Fibroblast of skin of left quadriceps (primary cell): Measurements from ENCODE around the gene MCMBP.
"Not testable (repeated sequence)": the region's sequence is repeated elsewhere in the genome, so short reads cannot be mapped to it uniquely, and the experiment has no call there.

ENCODE experiments used
- DNase-seq, 2 experiments: peaks; one replicate each; pipeline ENCODE4 v3.0.0-alpha.2; 2013; ENCODE audit warnings: low read depth in 2 of 2

Gene MCMBP

DNA sequence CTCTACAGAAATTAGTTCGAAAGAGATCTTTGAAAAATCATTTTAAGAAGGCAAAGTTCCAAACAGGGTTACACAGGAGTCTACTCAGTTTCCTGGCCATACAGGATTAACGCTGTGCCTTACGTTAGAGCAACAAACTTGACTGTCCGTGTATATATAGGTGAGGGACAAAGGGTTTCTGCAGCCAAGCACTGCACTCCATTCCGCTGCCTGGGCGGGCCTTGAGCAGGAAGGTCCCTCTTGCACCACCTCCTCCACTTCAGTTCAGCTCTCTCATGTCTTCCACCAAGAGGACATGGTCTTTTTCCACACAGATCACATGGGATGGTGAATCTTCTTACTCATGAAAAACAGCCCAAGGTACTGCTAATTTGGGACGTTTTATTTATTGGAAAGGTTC, 43.2 kb downstream of the MCMBP start:
- no peak for DNase-seq

DNA sequence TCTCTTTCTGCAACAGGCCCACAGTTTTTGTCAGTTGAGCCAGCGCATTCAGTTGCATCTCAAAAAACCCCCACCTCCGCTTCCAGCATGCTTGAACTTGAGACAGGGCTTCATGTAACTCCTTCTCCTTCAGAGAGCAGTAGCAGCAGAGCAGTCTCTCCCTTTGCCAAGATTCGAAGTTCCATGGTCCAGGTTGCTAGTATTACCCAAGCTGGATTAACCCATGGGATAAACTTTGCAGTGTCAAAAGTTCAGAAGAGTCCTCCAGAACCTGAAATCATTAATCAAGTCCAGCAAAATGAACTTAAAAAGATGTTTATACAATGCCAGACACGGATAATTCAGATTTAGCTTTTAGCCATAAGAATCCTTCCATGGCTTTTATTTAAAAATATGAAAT, 45.2 kb downstream of the MCMBP start:
- DNase-seq = no peak

DNA sequence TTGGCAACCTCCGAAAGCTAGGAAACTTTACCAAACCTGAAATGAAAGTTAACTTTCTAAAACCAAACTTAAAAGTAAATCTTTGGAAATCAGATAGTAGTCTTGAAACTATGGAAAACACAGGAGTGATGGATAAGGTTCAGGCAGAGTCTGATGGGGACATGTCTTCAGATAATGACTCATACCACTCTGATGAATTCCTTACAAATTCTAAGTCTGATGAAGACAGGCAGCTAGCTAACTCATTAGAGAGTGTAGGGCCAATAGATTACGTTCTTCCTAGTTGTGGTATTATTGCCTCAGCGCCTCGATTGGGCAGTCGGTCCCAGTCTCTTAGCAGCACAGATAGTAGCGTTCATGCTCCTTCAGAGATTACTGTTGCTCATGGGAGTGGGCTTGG, 45.9 kb downstream of the MCMBP start:
- no peak for DNase-seq

DNA sequence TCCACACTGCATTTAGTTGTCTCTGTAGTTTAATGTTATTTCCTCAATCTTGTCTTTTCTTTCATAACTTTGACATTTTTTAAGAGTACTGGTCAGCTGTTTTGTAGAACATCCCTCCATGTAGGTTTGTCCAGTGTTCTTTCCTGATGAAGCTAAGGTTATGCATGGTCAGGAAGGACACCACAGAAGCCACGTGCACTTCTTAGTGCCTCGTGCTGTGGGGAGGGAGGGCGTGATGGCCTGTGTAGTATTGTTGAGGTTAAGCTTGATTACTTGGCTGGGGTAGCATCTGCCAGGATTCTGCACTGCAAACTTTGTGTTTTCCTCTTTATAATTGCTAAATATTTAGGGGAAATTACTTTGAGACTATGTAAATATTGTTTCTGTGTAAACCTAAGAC, 48.3 kb downstream of the MCMBP start:
- no peak for DNase-seq

DNA sequence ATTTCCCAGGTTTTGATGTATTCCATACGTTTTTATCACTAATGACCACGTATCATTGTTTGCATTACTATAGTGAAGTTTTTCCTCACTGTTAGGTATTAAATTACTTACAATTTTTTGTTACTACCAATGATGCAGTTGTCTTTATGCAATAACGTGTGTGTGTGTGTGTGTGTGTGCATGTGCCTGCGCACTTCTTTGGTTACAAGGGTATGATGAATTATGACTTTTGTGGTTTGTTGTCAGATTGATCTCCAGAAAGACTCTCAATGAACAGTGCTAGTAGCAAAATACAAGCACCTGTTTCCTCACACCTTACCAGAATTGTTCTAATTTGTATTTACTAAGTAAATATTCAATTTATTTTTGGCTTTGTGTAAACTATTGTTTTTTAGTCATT, 51.5 kb downstream of the MCMBP start:
- DNase-seq = no peak

DNA sequence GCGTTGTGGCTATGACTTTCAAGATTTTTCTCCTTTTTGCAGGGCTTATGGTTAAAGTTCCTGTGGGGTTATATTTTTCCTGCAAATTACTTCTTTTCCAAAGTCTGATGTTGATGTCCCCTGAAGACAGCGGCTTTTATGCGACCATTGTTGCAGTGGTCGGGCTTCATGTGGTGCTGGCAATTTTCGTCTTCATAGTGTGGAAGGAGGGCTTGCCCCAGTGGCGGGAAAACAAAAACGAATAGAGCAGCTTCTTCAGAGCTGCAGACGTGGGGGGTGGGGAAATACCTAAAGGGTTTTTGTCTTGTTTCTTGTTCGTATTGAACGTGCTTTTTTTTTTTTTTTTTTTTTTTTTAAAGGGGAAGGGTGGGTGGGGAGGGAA, 53.8 kb downstream of the MCMBP start:
- no peak for DNase-seq

DNA sequence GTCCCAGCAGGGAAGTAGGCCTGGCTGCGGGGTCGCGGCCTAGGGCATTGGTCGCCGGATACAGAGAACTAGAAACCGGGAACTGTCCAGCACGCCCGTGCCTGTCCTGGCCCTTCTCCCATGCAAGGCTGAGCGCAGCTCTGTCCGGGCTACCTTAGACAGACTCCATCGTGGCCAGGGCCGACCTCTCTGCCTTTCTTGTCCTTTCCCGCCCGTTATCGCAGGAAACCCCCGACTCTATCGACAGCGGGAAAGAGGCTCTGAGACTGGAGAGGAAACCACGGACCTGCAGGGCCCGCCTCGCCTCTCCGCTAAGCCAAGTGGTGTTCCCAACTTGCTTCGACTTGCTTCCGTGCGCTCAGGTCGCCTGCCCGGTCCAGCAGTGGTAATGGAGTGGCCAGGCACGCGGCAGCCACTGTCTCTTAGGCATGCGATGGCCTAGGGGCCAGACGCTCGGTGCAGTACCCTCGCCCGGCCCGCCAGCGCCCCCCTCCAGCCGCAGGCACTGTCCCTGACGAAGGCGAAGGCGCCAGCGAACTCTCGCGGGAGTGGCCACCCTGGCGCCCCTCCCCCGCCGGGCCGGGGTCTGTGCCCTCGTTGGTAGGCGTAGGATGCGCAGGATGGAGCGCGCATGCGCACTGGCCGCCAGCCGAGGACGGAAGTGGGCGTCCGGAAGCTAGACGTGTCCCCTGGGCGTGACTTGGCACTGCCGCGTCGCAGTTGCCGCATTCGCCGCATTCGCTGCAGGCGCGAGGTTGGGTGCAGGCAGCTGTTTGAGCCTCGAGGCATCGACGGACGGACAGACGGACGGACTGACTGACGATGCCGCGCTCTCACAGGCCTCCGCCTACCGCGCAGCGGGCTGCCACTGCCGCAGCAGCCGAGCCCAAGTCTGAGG, 54.4 kb downstream of the MCMBP start:
- DNase-seq = peak; percentile 59 to 61

DNA sequence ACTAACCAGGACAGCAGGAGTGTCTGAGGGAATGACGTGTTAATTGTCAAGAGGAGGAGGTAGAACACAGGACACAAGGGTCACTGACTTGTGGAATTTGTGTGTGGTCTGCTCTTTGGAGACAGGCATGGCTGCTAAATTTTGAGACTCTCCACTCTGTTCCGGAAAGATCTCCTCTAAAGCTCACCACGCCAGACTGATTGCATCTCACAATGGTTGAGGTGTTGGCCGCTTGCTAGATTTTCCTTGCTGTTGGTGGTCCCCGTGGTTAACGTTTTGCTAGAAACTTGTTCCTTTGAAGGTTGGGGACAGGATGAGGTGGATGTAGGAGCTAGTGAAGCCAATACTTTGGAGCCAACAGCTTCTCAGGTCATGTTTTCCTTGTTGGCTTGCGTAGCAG, 57.0 kb downstream of the MCMBP start:
- DNase-seq = no peak

DNA sequence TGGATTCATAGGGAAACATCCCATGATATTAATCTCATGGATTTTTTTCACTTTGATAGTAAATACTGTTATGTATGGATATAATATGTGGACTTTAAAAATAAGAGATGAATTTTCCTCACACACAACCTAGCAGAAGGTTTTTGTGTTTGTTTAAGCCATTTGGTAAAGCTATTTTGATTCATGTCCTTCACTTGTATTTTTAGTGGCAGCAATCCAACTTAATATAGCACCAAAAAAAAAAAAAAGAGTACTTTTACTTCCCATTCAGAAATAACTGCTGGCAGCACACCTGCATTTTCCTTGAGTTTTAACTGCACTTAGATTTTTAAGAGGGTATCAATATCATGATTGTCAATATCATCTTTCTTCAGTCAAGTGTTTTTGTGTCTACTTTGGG, 60.0 kb downstream of the MCMBP start:
- no peak for DNase-seq

DNA sequence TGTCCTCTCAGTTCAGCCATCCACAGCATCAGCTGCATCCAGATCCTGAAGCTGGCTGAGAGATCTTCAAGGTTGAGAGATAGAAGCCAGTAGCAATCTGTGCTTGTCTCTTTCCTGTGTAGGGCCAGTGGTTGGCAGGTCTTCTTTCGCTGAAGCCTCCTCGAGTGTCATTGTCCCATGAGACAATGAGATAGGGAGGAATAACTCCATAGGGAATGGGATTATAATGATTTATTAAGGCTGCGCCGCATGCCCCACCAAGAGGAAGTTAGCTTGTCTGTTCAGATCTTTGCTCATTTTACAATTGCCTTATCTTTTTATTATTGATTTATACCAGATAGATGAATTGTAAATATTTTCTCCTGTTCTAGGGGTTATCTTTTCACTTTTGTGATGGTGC, 61.5 kb downstream of the MCMBP start:
- no peak for DNase-seq

DNA sequence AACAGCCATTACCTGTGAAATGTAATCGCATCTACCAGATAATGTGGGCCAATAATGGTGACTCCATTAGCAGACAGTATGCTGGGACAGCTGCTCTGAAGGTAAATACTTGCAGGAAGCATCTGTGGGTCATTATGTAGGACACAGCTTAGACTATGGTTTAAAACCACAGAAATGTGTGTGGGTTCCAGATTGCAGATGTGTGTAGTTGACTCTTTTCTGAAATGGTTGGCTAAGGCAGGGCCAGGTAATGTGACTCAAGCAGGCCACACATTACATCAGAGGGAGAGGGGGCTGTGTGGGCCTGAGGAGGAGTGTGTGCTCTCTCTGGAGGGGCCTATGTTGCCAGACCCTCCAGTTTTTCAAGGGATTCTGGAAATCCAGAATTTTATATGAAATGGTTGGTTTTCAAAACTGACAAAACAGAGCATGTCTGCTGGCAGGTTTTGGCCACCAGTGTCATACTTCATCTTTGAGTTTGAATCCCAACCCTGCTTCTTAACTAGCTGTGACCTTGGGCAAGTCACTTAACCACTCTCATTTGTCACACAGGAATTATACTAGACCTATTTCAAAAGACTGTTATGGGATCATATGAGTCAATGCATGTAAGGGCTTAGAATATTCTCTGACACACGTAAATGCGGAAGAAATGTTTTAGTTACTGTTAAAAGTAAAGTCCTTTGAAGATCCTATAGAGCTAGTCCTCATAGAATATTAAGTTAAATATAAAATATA, 64.5 kb downstream of the MCMBP start:
- DNase-seq = peak; percentile 84 to 85

DNA sequence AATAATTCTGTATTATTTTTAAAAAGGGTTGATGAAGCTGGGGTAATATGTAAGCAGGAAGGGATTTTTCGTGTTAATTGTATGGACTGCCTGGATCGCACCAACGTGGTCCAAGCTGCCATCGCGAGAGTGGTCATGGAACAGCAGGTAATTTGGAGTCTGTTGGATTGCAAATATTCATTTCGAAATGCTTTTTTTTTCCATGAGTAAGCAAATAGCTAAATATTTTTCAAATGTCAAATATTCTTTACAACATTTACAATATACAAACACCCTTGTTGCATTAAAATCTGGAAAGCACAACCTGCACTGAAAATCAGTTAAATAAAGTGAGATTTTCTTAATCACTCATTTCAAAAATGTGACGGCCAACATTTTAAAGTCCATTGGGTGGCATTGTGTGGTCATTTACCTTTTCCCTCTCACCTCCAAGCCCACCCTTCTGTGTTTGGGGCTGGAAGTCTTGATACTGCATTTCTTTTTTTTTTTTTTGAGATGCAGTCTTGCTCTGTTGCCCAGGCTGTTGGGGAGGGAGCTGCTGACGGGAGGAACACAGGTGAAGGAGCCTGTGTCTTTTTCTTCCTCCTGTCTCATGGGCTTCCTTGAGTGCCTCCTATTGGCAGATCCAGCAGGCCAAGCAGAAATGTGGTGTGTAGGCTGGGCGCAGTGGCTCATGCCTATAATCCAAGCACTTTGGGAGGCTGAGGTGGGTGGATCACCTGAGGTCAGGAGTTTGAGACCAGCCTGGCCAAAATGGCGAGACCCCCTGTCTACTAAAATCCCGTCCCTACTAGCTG, 66.1 kb downstream of the MCMBP start:
- no peak for DNase-seq

DNA sequence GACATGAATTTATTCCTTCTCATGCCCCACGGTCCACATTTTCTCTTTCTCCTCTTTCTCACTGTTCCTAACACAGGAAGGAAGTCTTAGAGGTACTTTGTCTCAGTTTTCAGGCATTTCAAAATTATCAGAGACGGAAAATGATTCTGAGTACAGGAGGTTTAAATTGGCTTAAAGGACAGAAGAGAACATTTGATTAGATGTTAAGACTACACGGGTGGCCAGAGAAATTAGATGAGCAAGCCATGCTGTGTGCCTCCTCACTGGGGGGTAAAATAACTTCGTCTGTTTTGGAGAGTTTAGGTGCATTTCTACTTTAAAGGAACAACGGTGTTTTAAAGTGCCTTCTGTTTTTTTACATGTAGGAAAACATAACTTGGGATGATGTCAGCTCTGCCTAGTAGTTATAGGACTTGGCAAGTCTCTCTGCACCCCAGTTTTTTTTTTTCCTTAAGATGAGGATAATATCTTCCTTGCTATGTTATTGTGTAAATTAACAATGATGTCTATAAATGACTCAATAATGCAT, 66.9 kb downstream of the MCMBP start:
- DNase-seq = no peak

DNA sequence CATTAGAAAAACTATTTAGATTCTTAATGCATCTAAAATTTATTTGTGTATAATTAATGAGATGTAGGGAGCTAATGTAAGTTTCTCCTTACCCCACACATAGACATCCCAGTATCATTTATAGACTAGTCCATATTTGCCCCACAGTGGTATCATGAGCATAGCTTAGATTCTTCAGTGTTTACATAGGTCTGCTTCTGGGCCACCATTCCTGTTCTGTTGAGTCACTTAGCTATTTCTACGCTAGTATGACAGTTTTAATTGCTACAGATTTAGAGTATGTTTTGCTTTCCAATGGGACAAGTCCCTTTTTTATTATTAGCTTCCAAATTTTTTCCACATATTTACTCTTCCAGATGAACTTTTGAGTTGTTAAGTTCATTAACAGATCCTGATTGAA, 69.4 kb downstream of the MCMBP start:
- DNase-seq = peak; percentile 40 to 42

DNA sequence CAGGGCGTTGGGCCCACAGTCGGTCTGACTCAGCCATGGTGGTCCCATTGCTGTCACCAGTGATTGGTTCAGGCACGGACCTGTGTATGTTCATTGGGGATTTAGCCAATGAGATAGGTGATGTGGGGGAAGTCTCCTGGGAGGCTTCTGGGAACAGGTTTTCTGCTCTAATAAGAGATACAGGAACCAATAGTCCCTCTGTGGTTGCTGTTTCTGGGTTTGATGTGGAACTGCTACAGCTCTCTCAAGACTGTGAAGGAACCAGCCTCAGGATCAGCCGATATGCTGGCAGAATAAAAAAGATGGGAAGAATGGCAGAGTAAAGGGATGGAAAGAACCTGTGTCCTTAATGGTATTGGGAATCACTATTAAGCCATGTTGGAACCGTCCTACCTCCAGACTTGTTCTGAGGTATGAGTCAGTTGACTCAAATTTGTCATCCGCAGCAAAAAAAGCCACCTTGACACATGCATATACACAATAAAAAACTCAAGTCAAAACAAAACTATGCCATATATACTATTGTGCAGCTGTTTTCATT, 70.6 kb downstream of the MCMBP start:
- no peak for DNase-seq

DNA sequence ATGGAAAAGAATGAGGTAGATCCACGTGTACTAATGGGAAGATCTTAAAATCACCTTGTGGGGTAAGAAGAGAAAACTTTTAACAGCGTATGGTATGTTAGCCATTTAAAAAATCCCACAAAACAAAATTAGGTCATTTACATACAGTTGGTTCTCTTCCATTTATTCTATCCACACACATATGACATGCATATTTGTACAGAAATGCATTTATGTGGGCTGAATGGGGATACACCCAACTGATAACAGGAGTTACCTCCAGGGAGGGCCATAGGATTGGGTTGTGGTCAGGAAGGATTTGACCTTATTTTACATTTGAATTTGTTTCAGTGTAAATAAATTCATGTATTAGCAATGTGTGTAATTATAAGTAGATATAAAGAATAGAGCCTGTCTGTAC, 71.5 kb downstream of the MCMBP start:
- DNase-seq = no peak

DNA sequence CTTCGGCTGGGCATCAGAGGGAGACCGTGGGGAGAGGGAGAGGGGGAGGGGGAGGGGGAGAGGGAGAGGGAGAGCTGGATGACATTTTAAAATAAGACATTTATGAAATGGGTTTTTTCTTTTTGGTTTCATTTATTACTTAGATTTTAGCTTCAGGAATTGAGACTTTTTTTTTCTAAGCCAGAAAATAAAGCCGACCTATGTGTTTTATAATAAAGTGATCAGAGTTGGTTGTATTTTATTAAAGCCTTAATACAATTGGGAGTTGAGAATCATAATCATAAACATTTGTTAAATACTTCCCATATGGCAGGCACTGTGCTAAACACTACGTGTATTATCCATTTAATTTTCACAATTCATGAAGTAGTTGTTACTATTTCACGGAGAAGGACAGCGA, 76.6 kb downstream of the MCMBP start:
- no peak for DNase-seq

DNA sequence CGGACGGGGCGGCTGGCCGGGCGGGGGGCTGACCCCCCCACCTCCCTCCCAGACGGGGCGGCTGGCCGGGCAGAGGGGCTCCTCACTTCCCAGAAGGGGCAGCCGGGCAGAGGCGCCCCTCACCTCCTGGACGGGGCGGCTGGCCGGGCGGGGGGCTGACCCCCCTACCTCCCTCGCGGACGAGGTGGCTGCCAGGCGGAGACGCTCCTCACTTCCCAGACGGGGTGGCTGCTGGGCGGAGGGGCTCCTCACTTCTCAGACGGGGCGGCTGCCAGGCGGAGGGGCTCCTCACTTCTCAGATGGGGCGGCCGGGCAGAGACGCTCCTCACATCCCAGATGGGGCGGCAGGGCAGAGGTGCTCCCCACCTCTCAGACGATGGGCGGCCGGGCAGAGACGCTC, 77.5 kb downstream of the MCMBP start:
- not testable (repeated sequence) for DNase-seq

DNA sequence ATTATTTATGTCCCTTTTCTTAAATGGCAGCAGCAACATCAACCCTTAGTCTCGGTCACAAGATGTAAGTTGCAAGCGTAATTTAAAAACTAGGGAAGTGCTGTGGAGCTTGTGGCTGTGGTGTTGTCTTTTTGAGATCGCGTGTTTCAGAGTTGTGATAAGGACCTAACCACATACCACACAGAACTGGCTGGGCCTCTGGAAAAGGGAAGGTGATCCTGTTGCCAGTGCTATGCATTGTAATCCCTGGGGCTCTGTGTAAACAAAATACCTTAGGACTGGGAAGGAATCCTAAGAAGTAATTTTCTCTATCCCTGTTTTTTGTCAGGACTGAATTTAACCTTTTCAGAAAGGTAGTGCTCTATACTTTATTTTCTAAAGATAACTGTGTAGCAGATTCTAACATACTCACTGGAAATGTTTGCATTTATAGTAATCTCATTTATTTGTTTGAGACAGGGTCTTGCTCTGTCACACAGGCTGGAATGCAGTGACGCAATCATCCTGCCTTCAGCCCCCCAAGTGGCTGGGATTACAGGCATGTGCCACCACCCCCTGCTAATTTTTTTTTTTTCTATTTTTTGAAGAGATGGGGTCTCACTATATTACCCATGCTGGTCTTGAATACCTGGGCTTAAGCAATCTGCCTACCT, 86.4 kb downstream of the MCMBP start:
- DNase-seq = no peak

DNA sequence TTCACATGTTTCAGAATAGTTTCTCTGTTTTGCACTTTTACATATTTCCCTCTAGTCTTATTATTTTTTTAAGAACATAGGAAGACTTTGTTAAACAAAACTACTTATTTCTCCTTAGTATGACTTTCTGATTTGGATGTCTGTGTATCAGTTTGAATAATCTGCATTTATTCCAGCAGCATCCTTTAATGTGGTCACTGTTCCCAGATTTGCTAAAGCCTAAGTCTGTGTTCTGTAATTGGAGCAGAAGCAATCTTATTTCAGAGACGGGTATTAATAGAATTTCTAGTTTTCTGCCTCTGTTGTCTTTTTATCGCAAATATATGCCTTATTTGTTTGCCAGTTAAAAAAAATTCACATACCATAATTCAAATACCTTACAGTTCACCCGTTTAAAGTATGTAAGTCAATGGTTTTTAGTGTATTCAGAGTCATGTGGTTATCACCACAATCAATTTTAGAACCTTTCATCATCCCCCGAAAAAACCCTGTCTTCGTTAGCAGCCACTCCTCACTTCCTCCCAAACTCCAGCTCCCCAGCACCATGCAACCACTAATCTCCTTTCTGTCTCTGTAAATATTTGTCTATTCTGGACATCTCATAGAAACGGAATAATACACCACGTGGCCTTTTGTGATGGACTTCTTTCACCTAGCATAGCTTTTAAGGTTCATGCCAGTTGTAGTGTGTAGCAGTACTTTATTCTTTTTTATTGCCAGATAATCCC, 88.1 kb downstream of the MCMBP start:
- no peak for DNase-seq

DNA sequence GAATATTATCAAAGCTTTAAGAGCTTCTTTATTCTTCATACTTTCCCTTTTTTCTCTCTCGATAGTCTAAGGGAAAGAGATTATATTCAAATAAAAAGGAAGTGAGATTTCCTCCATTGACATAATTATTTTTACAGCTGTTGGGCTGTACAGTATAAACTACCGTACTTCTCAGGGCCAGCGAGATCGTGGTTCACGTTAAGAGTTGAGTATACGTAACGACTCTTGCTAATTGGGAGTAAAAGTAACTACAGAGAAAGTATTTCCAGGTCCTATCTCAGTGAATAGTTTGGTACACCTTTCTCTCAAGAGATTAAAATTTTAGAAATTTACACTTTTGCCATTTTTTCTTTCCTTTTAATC, 89.0 kb downstream of the MCMBP start:
- no peak for DNase-seq
